Measurements from ENCODE around the gene CD52. TPM values are rescaled to one million over a fixed set of nuclear protein-coding genes. Genes with fewer than 3 reads are reported as not detected.
A peak's percentile ranks its signal among the peaks of the same experiment; 100 is the strongest.

Gene CD52
- total and polyA plus RNA-seq, 2 of the 13 experiments (the other 11 are each of a cell fraction or from before 2014, with no cell fraction given): 0.32 TPM; not detected in 1

DNA sequence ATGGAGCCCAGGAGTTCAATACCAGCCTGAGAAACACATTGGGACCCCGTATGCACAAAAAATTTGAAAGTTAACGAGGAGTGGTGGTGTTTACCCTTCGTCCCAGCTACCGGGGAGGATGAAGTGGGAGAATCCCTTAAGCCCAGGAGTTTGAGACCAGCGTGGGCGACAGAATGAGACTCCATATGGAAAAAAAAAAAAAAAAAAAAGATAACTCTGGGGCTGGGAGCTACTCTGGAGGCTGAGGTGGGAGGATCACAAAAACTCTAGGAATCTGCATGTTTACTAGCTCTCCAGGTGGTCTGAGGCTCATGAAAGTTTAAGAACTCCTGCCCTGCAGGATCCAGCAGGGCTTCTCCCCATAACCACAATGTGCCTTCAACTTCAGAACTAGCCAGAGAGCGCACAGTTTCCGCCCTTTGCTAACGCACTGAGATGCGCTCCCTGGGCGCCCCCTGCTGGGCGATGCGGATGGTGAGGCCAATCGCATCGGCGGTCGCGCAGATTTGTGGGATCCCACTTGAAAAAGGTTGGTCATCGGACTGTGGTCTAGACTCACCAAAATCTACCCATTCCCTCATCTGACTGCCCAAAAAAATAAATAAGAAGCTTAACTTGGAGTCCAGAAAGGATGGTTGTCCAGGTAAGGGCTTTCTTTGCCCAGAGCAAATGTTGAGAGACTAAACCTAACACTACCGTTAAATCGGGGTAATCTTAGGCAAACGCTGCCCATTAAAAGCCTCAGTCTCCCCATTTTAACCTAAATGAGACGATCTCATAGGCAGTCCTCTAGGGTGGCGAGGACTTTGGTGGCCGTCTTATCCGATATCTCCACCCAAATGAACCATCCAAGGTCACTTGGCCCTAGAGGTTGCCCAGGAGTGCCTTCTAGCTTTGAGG lies 46.0 kb downstream of the CD52 start (continued):
- TF ChIP-seq, protein P1, sequence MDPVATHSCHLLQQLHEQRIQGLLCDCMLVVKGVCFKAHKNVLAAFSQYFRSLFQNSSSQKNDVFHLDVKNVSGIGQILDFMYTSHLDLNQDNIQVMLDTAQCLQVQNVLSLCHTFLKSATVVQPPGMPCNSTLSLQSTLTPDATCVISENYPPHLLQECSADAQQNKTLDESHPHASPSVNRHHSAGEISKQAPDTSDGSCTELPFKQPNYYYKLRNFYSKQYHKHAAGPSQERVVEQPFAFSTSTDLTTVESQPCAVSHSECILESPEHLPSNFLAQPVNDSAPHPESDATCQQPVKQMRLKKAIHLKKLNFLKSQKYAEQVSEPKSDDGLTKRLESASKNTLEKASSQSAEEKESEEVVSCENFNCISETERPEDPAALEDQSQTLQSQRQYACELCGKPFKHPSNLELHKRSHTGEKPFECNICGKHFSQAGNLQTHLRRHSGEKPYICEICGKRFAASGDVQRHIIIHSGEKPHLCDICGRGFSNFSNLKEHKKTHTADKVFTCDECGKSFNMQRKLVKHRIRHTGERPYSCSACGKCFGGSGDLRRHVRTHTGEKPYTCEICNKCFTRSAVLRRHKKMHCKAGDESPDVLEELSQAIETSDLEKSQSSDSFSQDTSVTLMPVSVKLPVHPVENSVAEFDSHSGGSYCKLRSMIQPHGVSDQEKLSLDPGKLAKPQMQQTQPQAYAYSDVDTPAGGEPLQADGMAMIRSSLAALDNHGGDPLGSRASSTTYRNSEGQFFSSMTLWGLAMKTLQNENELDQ (CRISPR knock-in tag; IDR thresholded peaks at IDR 0.05; ENCODE audit: borderline replicate concordance): no peak
- no peak for TF ChIP-seq ZNF563 (CRISPR knock-in tag; IDR thresholded peaks at IDR 0.05)
- TF ChIP-seq, protein P2, sequence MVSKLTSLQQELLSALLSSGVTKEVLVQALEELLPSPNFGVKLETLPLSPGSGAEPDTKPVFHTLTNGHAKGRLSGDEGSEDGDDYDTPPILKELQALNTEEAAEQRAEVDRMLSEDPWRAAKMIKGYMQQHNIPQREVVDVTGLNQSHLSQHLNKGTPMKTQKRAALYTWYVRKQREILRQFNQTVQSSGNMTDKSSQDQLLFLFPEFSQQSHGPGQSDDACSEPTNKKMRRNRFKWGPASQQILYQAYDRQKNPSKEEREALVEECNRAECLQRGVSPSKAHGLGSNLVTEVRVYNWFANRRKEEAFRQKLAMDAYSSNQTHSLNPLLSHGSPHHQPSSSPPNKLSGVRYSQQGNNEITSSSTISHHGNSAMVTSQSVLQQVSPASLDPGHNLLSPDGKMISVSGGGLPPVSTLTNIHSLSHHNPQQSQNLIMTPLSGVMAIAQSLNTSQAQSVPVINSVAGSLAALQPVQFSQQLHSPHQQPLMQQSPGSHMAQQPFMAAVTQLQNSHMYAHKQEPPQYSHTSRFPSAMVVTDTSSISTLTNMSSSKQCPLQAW (CRISPR knock-in tag; IDR thresholded peaks at IDR 0.05): 0 out of 2 replicates have a peak, but pooled peaks have one; percentile 35
- no peak for TF ChIP-seq ZNF777 (CRISPR knock-in tag; IDR thresholded peaks at IDR 0.05)
- no peak for TF ChIP-seq TAF15 (IDR thresholded peaks at IDR 0.05; ENCODE audit: low read depth, low read length, poor library complexity, severe bottlenecking)
- no peak for TF ChIP-seq TCF7L2 (IDR thresholded peaks at IDR 0.05; ENCODE audit: low read depth, low read length)
- TF ChIP-seq BCL6 (CRISPR knock-in tag; IDR thresholded peaks at IDR 0.05): 0 out of 2 replicates have a peak, but pooled peaks have one; percentile 11
- TF ChIP-seq ZNF451 (CRISPR knock-in tag; IDR thresholded peaks at IDR 0.05): 0 out of 2 replicates have a peak, but pooled peaks have one; percentile 25
- TF ChIP-seq RAD21 (CRISPR knock-in tag; IDR thresholded peaks at IDR 0.05): peak; percentile 96
- TF ChIP-seq NKX3-1 (CRISPR knock-in tag; IDR thresholded peaks at IDR 0.05): no peak
- no peak for TF ChIP-seq ZNF317 (CRISPR knock-in tag; IDR thresholded peaks at IDR 0.05)
- no peak for TF ChIP-seq PRPF4 (IDR thresholded peaks at IDR 0.05; ENCODE audit: low read depth, low read length, poor library complexity, severe bottlenecking)
- TF ChIP-seq ZNF572 (CRISPR knock-in tag; IDR thresholded peaks at IDR 0.05): 0 out of 2 replicates have a peak, but pooled peaks have one; percentile 37
- TF ChIP-seq FOXA1 (IDR thresholded peaks at IDR 0.05): no peak
- no peak for TF ChIP-seq FOXA1 (CRISPR knock-in tag; IDR thresholded peaks at IDR 0.05)
- no peak for TF ChIP-seq ZNF766 (CRISPR knock-in tag; IDR thresholded peaks at IDR 0.05; ENCODE audit: borderline replicate concordance)
- TF ChIP-seq ZNF672 (CRISPR knock-in tag; IDR thresholded peaks at IDR 0.05): no peak
- TF ChIP-seq, protein P3, sequence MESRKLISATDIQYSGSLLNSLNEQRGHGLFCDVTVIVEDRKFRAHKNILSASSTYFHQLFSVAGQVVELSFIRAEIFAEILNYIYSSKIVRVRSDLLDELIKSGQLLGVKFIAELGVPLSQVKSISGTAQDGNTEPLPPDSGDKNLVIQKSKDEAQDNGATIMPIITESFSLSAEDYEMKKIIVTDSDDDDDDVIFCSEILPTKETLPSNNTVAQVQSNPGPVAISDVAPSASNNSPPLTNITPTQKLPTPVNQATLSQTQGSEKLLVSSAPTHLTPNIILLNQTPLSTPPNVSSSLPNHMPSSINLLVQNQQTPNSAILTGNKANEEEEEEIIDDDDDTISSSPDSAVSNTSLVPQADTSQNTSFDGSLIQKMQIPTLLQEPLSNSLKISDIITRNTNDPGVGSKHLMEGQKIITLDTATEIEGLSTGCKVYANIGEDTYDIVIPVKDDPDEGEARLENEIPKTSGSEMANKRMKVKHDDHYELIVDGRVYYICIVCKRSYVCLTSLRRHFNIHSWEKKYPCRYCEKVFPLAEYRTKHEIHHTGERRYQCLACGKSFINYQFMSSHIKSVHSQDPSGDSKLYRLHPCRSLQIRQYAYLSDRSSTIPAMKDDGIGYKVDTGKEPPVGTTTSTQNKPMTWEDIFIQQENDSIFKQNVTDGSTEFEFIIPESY (CRISPR knock-in tag; IDR thresholded peaks at IDR 0.05): peak; percentile 19; the same call in 1 of the 2 replicates
- TF ChIP-seq GTF2F1 (IDR thresholded peaks at IDR 0.05; ENCODE audit: low read length): no peak
- TF ChIP-seq SRSF9 (IDR thresholded peaks at IDR 0.05; ENCODE audit: borderline replicate concordance, insufficient read depth, low read depth, low read length, poor library complexity, severe bottlenecking): no peak
- TF ChIP-seq TGIF2 (CRISPR knock-in tag; IDR thresholded peaks at IDR 0.05): 0 out of 2 replicates have a peak, but pooled peaks have one; percentile 36
- TF ChIP-seq CCDC6 (CRISPR knock-in tag; IDR thresholded peaks at IDR 0.05): 0 out of 2 replicates have a peak, but pooled peaks have one; percentile 14
- TF ChIP-seq MYNN (CRISPR knock-in tag; IDR thresholded peaks at IDR 0.05; ENCODE audit: low read depth): 0 out of 2 replicates have a peak, but pooled peaks have one; percentile 42
- no peak for TF ChIP-seq ZC3H4 (CRISPR knock-in tag; IDR thresholded peaks at IDR 0.05; ENCODE audit: borderline replicate concordance)
- no peak for TF ChIP-seq GPN1 (CRISPR knock-in tag; IDR thresholded peaks at IDR 0.05; ENCODE audit: borderline replicate concordance)

Measured in HepG2 (cell line).